ENCODE results near the gene DNALI1.

Gene DNALI1

DNA sequence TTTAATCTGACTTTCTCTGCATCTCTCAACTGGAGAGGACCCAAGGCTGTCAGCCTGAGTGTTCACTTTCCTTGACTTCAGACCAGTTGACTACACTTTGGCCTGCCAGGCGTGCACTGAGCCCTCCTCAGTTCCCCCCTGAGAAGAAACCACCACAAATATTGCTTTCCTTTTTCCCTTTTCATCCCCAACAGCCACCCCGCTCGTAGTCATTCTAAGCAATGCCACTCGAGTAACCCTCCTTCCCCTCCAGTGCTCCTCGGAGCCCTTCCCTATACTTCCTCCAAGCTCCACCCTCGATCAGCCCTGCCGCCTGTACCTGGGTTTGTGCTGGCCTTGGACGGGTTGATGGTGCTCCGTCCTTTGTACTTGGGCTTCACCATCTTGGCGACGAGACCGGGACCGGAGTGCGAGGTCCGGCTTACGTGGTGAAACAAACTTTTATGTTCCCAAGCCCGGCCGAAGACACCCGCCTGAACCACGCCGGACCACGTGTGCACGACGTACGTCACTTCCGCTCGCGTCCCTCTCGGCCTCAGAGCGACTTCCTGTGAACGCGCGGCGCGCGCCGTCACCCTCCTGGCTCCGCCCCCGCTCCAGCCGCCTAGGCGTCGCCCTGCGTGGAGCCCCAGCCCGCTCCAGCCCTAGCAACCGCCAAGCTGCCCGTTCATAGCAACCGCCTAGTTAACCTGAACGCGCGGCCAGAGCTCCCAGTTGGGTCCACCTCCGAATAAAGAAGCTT lies 38.9 kb downstream of the DNALI1 start, which contains the start of gene GNL2:
Gene GNL2 (minus strand): TSS at position 498 of the 742 bp plus-strand sequence. CDS start 115 bp downstream, at position 383.
- Histone ChIP-seq H3K4me3 (peak within 1 kb of the TSS; percentile 56 to 81 (median 70)), H3K27ac (peak within 1 kb of the TSS; percentile 54 to 91 (median 83))

DNA sequence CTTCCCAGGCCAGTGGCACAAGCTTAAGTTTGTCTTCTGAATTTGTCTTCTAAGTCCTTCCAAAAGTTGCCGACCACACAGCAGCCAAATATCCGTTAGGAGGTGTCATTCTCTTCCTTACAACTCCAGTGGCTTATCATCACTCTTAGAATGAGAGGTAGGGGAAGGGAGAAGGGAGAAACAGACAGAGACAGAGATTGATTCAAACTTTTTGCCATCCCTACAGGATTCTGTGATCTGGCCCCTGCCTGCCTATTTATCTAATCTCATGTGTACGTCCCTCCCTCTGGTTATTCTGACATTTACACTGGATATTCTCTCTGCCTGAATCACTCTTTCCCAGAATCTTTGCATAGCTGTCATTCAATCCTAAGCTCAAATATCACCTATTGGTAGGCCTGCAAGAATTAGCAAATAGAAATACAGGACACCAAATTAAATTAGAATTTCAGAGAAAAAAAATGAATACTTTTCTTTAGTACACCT lies 39.5 kb downstream of the DNALI1 start:
- Histone ChIP-seq H3K27ac (peak overlapping the region in 18 of 21 experiments; percentile 46 to 88 (median 82)), H3K4me3 (peak overlapping the region; percentile 56 to 81 (median 70))

DNA sequence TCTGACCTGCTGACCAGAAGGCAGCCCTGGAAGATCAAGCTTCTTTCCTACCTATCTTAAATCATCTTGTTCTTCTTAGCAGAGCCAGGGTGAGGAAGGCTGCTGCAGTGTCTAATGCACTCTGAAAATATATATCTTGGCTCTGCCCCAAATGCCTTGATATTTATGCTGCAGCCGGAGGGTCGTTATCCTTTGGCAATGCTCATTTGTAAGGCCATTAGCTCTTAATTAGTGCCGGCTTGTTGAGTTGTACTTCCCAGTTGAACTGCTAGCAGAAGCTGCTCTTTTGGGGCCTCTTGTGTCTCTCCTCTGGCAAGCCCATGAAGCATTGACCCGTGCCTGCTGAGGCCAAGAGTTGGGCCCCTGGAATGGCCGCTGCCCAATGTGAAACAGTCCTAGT lies 43.2 kb downstream of the DNALI1 start:
- Histone ChIP-seq H3K27ac (no peak overlapping the region), H3K4me3 (no peak overlapping the region)

DNA sequence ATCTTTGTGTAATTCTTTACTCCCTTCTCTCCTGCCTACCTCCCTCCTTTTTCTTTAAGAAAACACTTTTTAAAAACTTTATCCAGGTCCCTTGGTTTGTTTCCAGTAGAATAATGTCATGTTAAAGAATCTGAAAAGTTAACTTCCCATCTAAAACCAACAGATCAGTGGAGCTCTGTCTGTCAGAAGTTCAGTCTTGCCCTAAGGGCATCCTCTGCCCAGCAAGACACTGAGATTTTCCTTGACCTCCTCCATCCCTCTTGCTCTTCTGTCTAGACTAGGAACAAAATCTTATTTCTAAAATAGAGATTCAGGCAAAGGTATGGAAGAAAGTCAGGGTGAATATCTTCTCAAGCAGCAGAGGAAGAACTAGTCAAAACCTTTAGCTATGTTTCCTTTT lies 44.7 kb downstream of the DNALI1 start:
- H3K27ac ChIP-seq = no peak overlapping the region
- H3K4me3 ChIP-seq = no peak overlapping the region

DNA sequence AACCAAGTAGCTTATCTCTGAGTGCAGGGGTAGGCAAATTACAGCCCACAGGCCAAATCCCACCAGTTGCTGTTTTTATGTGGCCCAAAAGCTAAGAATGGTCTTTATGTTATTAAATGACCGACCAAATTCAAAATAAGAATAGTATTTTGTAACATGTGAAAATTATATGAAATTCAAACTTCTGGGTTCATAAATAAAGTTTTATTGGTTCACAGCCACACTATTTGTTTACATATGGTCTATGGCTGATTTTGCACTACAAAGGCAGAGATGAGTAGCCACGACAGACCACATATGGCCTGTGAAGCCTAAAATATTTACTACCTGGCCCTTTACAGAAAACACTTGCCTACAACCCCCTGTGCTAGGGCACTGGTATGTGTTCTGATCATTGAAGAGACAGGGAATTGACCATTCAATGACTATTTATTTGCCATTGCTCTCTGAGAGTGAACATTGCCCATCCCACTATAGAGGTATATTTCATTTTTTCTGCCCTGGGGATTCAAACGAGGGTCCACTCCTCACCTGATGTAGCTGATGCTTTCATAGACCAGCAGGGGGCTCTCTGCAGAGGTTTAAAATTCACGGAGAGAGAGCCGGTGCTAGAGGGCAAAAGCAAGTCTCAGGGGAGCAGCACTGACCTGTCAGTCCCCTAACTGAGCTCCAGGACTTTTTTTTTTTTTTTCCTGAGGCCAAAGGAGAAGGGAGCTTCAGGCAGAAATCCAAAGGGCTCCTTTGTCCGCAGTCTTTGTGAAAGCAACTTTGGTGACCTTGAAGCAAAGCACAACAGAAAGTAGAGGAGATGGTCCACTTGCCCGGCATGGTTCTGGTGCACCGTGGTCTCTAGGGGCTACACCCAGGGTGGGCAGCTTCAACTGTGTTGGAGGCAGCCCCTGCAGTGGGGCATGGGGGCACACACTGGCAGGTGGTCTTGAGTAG lies 46.3 kb downstream of the DNALI1 start:
- no peak overlapping the region for H3K4me3 ChIP-seq

DNA sequence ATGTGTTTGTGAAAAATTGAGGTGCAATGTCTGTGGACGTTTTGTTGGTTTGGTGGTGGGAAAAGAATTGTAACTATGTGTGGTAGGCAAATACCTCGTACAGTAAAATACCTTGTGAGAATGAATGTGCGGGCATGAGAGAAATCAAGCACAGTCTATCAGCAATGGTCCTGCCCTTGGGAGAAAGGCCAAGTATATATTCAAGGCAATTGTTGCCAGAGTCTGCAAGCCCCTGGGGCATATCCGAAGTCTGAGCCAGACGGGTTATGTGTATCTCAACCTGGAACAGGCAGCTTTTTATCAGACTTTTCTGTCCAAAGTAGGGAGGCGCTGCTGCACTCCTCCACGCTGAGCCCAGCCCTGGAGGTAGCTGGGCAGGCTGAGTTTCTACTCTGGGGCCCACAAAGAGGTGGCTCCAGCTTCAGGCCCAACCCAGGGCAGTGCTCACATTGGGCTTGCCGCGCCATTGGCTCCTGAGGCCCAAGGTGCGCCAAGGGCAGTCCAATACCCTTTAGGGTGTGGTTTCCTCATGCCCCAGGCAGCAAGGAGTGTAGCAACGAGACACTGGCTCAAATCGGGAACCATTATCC lies 48.4 kb downstream of the DNALI1 start:
- peak overlapping the region in 7 of 21 experiments; percentile 9 to 70 (median 39) for H3K27ac ChIP-seq
- H3K4me3 ChIP-seq = no peak overlapping the region

More for the DNA sequence above, 46.3 kb downstream of the DNALI1 start:
- no peak overlapping the region for H3K27ac ChIP-seq

DNA sequence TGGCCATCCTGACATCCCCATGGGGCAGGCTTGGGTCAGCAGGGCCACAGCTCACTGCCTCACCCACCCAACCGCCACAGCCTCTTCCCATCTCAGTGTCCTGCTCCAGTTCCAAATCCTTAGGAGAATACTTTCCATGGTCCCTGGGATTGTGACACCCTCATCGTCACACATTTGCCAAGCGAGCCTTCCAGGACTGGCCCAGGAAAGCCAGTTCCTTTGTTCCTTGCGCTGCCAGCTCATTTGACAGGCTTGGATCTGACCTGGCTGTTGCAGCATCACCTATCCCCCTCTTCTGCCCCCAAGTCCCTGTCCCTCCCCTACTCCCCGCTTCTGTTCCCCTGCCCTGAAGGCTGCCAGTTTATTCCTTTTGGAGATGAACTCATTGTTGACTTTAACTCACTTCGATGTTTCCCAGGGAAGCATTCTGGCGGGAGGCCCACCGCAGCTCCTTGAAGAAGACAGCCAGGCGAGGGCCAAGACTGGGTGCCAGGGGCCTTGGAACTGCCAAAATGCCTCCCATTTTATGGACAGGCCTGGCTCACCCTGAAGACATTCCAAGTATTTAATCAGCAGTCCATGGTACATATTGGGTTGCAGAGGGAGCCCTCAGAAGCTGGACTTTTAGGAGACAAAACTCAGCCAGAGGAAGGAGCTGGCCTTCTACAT lies 49.2 kb downstream of the DNALI1 start:
- H3K27ac ChIP-seq = peak overlapping the region in 11 of 21 experiments; percentile 9 to 70 (median 26)
- no peak overlapping the region for H3K4me3 ChIP-seq

DNA sequence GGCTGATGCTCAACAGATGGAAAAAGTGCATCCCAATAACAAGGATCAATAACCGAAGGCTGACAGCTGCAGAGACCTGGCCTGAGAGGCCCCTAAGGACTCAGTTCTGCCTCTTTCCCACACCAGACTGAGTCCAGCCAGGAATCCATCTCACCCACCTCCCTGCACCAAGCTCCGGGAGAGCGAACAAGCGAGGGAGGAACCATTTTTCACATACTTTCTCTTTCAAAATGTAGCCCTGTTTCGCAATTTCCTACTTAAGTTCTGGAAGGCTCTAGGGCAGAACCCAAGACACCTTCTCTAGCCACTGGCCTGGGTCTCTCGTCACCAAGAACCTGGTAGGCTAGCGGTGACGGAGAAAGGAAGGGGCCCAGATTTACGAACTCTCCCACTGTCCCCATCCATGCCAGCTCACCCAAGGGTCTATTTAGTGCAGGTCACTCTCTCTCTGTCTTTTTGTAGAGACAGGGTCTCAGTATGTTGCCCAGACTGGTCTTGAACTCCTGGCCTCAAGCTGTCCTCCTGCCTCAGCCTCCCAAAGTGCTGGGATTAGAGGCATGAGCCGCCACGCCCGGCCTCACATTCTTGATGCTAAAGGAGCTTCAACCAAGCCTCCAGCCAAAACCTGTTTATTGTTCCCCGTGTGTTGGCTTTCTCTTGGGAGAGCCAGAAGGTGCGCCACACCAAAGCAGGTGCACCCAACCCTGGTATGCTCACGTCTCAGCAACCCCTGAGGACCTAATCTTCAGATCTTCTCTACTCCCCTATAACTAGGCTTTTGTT lies 49.9 kb downstream of the DNALI1 start:
- Histone ChIP-seq H3K27ac (peak overlapping the region in 10 of 21 experiments; percentile 9 to 70 (median 32)), H3K4me3 (no peak overlapping the region)

DNA sequence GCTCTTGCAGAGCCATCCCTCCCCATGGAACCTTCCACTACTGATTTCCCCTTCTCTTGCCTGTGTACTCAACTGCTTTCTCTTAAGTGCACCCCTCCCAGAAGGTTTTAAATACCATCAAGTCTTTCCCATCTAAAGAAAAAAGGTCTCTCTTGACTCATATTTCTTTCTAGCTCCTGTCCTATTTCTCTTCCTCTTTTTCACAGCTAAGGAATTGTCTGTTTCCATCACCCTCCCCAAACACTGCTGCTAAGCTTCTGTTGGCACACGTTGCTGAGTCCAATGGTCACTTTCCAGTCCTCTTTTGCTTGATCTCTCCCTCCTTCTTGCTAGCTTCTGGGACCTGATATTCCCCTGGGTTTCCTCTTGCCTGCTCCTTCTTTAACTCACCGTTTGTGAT lies 52.3 kb downstream of the DNALI1 start:
- H3K4me3 ChIP-seq = no peak overlapping the region

DNA sequence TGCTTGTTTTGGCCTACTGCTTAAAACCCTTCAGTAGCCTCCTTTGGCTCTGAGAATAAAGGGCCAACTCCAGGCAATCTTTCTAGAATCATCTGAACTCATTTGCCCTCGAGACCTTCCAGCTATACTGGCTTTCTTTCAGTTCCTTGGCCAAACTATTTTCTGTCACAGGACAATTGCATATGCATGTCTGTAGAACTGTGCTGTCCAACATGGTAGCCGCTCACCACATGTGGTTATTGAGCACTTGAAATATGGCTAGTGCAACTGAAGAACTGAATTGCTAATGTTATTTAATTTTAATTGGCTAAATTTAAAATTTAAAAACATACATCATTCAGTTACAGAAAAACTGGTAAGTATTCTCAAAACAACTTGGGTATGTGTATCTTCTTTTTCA lies 53.3 kb downstream of the DNALI1 start:
- Histone ChIP-seq H3K4me3 (no peak overlapping the region), H3K27ac (no peak overlapping the region)

More for the DNA sequence above, 52.3 kb downstream of the DNALI1 start:
- no peak overlapping the region for H3K27ac ChIP-seq

DNA sequence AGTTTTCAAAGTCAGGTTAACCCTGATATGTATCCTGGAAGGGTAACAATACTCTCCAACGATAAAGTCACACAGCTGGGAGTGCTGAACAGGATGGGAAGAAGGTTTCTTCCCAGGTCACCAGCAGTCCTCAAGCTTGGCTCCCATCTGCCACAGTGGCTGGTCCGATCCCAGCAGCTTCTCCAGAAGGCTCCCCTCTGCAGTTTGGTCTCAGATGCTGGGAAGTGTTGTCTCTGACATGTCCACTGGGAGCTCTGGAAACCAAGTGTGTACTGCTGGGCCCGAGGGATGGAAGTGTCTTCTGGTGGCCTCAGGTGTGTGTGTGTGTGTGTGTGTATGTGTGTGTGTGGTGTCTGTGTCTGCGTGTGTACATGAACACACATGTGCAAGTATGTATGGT lies 55.4 kb downstream of the DNALI1 start:
- Histone ChIP-seq H3K4me3 (no peak overlapping the region), H3K27ac (no peak overlapping the region)

DNA sequence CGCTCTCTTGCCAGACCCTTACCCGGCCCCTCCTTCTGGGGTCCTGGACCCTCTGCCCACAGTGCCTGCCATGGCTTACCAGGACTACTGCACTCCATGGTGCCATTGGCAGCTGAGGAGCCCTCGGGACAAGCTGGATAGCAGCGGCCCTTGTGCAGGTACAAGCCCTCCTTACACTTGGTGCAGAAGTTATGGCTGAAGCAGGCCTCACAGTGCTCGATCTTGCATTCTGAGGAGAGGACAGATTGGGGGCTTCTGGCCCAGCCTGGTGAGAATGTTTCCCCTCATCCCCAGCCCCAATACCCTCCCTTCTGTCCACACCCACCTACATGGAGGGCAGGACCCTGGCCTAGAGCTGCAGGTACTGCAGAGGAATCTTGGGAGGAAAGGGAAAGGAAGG lies 57.4 kb downstream of the DNALI1 start:
- Histone ChIP-seq H3K4me3 (no peak overlapping the region), H3K27ac (no peak overlapping the region)

DNA sequence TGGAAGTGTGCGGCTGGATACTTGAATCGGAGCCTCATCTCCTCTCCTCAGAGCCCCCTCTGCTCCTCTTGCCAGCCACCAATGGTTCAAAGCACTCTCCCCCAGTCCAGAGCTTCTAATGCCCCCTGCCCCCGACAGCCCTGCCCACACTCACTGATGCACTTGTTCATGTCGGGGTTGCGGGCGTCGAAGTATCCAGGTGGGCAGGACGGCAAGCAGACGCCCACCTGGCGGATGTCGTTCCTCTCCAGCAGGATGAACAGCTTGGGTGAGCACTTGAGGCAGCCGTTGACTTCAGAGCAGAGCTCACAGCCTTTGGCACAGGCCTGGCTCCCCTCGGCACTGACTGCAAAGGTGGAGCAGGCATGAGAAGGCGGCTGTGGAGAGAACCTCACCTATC lies 59.6 kb downstream of the DNALI1 start:
- Histone ChIP-seq H3K27ac (no peak overlapping the region), H3K4me3 (no peak overlapping the region)

Measured in skin epidermis (tissue), 12 donors.